ENCODE data around the gene OR6S1.

OR6S1 gene

DNA sequence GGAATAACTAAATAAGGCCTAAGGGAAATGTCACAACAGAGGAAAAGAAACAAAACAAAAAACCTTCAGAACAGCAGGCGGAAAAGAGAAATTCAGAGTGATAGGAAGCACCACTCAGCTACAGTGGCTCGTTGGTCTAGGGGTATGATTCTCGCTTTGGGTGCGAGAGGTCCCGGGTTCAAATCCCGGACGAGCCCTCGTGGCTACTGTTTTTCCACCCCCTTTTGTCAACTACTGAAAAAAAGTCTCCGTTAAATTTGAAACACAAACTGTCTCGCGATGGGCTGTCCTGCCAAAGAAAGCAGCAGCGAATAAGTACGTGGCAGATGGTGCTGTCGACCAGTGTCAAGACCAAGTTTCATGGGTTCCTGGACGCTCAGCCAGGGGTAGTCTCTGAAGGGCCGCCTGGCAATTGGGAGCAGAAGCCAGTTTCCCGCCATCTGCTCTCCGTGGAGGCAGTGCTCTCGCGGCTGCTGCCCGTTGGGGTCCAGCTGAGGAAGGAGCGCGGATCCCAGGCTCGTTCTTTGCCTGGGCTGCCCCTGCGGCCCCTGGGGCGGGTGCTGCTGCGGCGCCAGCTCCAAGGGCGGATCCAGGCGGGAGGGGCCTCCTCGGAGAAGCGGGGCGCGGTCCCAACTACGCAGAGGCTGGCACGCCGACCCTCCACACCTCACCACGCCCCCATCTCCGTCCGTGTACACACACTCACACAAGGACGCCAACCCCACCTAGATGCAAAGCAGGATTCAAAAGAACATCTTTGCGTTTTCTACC lies 42.6 kb upstream of the OR6S1 start, which contains the start of gene RNASE4:
TSS of gene RNASE4 (plus strand) at position 670 of the 771 bp plus-strand sequence. CDS start 14,812 bp downstream, outside the sequence.
- H3K9me2 ChIP-seq (replicated peaks; ENCODE audit: control insufficient read depth, low read length): no peaks in the 10 kb centered on the region
- no peaks in the 10 kb centered on the region for H3K36me3 ChIP-seq (ENCODE audit: control insufficient read depth, low read length)
- H4K20me1 ChIP-seq (ENCODE audit: control insufficient read depth, insufficient read depth, low read depth, low read length): no peaks in the 10 kb centered on the region
- H3F3A ChIP-seq (ENCODE audit: control insufficient read depth, insufficient read depth): peaks cover 31% of the 10 kb centered on the region
- no peaks in the 10 kb centered on the region for H3K79me2 ChIP-seq (ENCODE audit: control insufficient read depth, low read length)
- H3K27me3 ChIP-seq (ENCODE audit: control insufficient read depth, low read length): no peaks in the 10 kb centered on the region; the same call in 1 of the 2 replicates
- H3K4me3 ChIP-seq (ENCODE audit: low read length): peak within 1 kb of the TSS; percentile 96
- H3K4me1 ChIP-seq (ENCODE audit: control insufficient read depth, low read length): peaks cover 44% of the 10 kb centered on the region
- no peaks in the 10 kb centered on the region for H3K9me3 ChIP-seq (ENCODE audit: control insufficient read depth, insufficient read depth, low read length)
- TF ChIP-seq EZH2phosphoT487 (IDR thresholded peaks at IDR 0.05; ENCODE audit: borderline replicate concordance, low read length) (no peak), CTCF (IDR thresholded peaks at IDR 0.05; ENCODE audit: low read depth, low read length, poor library complexity, severe bottlenecking) (no peak)
- H3K4me2 ChIP-seq (ENCODE audit: low read length): peak within 1 kb of the TSS; percentile 95
- H3K27ac ChIP-seq (ENCODE audit: low read depth, low read length): peak within 1 kb of the TSS; percentile 76

DNA sequence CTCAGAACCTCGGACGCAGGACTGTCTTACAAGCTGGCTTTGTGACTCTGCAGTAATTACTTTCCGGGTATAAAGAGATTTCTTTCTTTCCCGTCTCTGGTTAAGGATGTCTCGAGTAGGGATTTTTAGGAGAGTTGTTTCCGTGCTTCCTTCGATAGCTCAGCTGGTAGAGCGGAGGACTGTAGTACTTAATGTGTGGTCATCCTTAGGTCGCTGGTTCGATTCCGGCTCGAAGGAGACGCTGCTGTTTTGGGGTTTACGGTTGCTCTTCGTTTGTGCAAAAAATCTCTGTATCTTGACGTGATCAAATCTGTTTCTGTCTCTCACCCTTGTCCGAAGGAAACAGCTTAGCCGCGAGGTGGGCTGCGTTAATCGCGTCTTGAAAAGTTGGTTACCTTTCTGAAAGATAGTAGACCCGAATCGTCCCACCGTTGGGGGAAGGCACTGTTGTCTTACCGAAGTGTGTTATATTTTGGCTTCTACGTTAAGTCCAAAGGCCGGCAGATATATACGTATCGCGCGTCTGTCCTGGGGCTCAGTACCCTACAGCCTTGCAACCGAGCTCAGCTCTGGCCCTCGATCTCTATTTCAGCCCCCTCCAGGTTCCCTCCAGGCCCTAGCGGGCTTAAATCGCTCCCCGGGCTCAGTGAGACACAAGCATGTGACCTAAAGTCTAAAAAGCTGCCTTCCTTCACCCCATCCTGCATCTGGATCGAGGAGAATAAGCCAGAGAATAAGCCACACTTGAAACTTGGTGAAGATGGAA lies 41.8 kb upstream of the OR6S1 start:
- Histone ChIP-seq H4K20me1 (ENCODE audit: control insufficient read depth, insufficient read depth, low read depth, low read length) (no peaks in the 10 kb centered on the region), H3K27me3 (ENCODE audit: control insufficient read depth, low read length) (no peaks in the 10 kb centered on the region; the same call in 1 of the 2 replicates), H3K27ac (ENCODE audit: low read depth, low read length) (peak overlapping the region; percentile 76), H3K4me2 (ENCODE audit: low read length) (peak overlapping the region; percentile 95), H3K36me3 (ENCODE audit: control insufficient read depth, low read length) (no peaks in the 10 kb centered on the region), H3K9me3 (ENCODE audit: control insufficient read depth, insufficient read depth, low read length) (no peaks in the 10 kb centered on the region), H3K4me3 (ENCODE audit: low read length) (peak overlapping the region; percentile 96), H3K79me2 (ENCODE audit: control insufficient read depth, low read length) (no peaks in the 10 kb centered on the region), H3K4me1 (ENCODE audit: control insufficient read depth, low read length) (peaks cover 44% of the 10 kb centered on the region), H3F3A (ENCODE audit: control insufficient read depth, insufficient read depth) (peaks cover 31% of the 10 kb centered on the region), H3K9me2 (replicated peaks; ENCODE audit: control insufficient read depth, low read length) (no peaks in the 10 kb centered on the region)
- TF ChIP-seq EZH2phosphoT487 (IDR thresholded peaks at IDR 0.05; ENCODE audit: borderline replicate concordance, low read length) (no peak), CTCF (IDR thresholded peaks at IDR 0.05; ENCODE audit: low read depth, low read length, poor library complexity, severe bottlenecking) (no peak)

- TF ChIP-seq CTCF (IDR thresholded peaks at IDR 0.05; ENCODE audit: low read depth, low read length, poor library complexity, severe bottlenecking): no peak
- TF ChIP-seq EZH2phosphoT487 (IDR thresholded peaks at IDR 0.05; ENCODE audit: borderline replicate concordance, low read length): no peak
- Histone ChIP-seq H3K9me3 (ENCODE audit: control insufficient read depth, insufficient read depth, low read length) (no peaks in the 10 kb centered on the region), H3K4me3 (ENCODE audit: low read length) (peak overlapping the region; percentile 96), H3F3A (ENCODE audit: control insufficient read depth, insufficient read depth) (peaks cover 31% of the 10 kb centered on the region), H3K4me2 (ENCODE audit: low read length) (peak overlapping the region; percentile 95), H3K9me2 (replicated peaks; ENCODE audit: control insufficient read depth, low read length) (no peaks in the 10 kb centered on the region), H3K27ac (ENCODE audit: low read depth, low read length) (peak overlapping the region; percentile 76), H3K27me3 (ENCODE audit: control insufficient read depth, low read length) (no peaks in the 10 kb centered on the region; the same call in 1 of the 2 replicates), H3K36me3 (ENCODE audit: control insufficient read depth, low read length) (no peaks in the 10 kb centered on the region), H4K20me1 (ENCODE audit: control insufficient read depth, insufficient read depth, low read depth, low read length) (no peaks in the 10 kb centered on the region), H3K79me2 (ENCODE audit: control insufficient read depth, low read length) (no peaks in the 10 kb centered on the region), H3K4me1 (ENCODE audit: control insufficient read depth, low read length) (peaks cover 44% of the 10 kb centered on the region)
Observed at GRCh38 chr14:20682435-20683124, 41.1 kb upstream of the OR6S1 start.

All from DOHH2 (cell line).